HCT116 (cell line): ENCODE data around the gene UNC93B1.
"Not testable (repeated sequence)": the region's sequence is repeated elsewhere in the genome, so short reads cannot be mapped to it uniquely, and the experiment has no call there.

Experiments used
- CEBPB ChIP-seq: IDR thresholded peaks from 2 replicates; pipeline ENCODE4 v1.6.1; 2012; ENCODE audit warnings: low read depth
- CTCF ChIP-seq, 3 experiments: fragments of 200-600 bp in 1 of 3; sonication (generic) in 1 of 3; IDR thresholded peaks in 2 of 3; conservative IDR thresholded peaks in 1 of 3; 2 replicates each; pipeline ENCODE4 v1.5.1; 2012 to 2017; ENCODE audit warnings: low read depth in 2 of 3, low read length in 2 of 3, antibody characterized with exemption in 1 of 3, borderline replicate concordance in 1 of 3, control low read depth in 1 of 3, mild to moderate bottlenecking in 1 of 3, mixed read lengths in 1 of 3, mixed run types in 1 of 3, moderate library complexity in 1 of 3; ENCODE audit not compliant: insufficient read depth in 1 of 3
- EGR1 ChIP-seq: IDR thresholded peaks from 2 replicates; pipeline ENCODE4 v1.6.1; 2012; ENCODE audit warnings: low read depth
- POLR2A ChIP-seq: IDR thresholded peaks from 2 replicates; pipeline ENCODE4 v1.7.0; 2011; ENCODE audit warnings: borderline replicate concordance; ENCODE audit not compliant: insufficient read depth, insufficient read length; ENCODE audit errors: extremely low read depth
- POLR2AphosphoS5 ChIP-seq: IDR thresholded peaks from 2 replicates; pipeline ENCODE4 v1.6.1; 2011; ENCODE audit warnings: mild to moderate bottlenecking, low read depth, low read length, moderate library complexity
- RAD21 ChIP-seq: IDR thresholded peaks from 2 replicates; pipeline ENCODE4 v1.6.1; 2012; ENCODE audit warnings: low read depth, mild to moderate bottlenecking
- REST ChIP-seq: IDR thresholded peaks from 2 replicates; pipeline ENCODE4 v1.6.1; 2012; ENCODE audit warnings: low read depth
- ZNF274 ChIP-seq: fragments of 200-500 bp; sonication (Bioruptor generic); IDR thresholded peaks from 2 replicates; pipeline ENCODE4 v1.6.1; 2014; ENCODE audit warnings: mild to moderate bottlenecking, low read depth, low read length, inconsistent platforms

- TF ChIP-seq POLR2A; POLR2AphosphoS5; CTCF (IDR thresholded peaks at IDR 0.05 in 2 of 3, conservative IDR thresholded peaks at IDR 0.05 in 1 of 3; ENCODE audit: borderline replicate concordance in 1 of 3, insufficient read depth in 1 of 3, low read depth in 2 of 3, low read length in 2 of 3); REST; CEBPB; ZNF274; RAD21; EGR1: not testable (repeated sequence)
Measured at GRCh38 chr11:67956236-67956635, 47.7 kb downstream of the UNC93B1 start.
